ENCODE measurements around the gene ATP6V0A1. TPM values are rescaled to one million over a fixed set of nuclear protein-coding genes. Genes with fewer than 3 reads are reported as not detected.
"Not testable (repeated sequence)": the region's sequence is repeated elsewhere in the genome, so short reads cannot be mapped to it uniquely, and the experiment has no call there.

Gene ATP6V0A1
- total RNA-seq, 1 donor from 2014 or later, result 103 TPM

GRCh38 chr17:42436391-42436790 lies 22.3 kb upstream of the ATP6V0A1 start:
- Mint-ChIP-seq H3K27ac (ENCODE audit: unreplicated experiment) (peak overlapping the region; percentile 90), H3K27me3 (ENCODE audit: unreplicated experiment) (peaks cover 1% of the 10 kb centered on the region), H3K9me3 (ENCODE audit: unreplicated experiment) (no peaks in the 10 kb centered on the region), H3K36me3 (ENCODE audit: low read depth, unreplicated experiment) (no peaks in the 10 kb centered on the region), H3K4me1 (ENCODE audit: unreplicated experiment) (peaks cover 28% of the 10 kb centered on the region), H3K4me3 (ENCODE audit: unreplicated experiment) (no peak overlapping the region)
- TF ChIP-seq, protein P1, sequence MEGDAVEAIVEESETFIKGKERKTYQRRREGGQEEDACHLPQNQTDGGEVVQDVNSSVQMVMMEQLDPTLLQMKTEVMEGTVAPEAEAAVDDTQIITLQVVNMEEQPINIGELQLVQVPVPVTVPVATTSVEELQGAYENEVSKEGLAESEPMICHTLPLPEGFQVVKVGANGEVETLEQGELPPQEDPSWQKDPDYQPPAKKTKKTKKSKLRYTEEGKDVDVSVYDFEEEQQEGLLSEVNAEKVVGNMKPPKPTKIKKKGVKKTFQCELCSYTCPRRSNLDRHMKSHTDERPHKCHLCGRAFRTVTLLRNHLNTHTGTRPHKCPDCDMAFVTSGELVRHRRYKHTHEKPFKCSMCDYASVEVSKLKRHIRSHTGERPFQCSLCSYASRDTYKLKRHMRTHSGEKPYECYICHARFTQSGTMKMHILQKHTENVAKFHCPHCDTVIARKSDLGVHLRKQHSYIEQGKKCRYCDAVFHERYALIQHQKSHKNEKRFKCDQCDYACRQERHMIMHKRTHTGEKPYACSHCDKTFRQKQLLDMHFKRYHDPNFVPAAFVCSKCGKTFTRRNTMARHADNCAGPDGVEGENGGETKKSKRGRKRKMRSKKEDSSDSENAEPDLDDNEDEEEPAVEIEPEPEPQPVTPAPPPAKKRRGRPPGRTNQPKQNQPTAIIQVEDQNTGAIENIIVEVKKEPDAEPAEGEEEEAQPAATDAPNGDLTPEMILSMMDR (IDR thresholded peaks at IDR 0.05; ENCODE audit: unreplicated experiment), result no peak
- DNase-seq (ENCODE audit: low spot score), result no peak

- peaks cover 35% of the 10 kb centered on the region for H3K4me1 Mint-ChIP-seq (ENCODE audit: unreplicated experiment)
- TF ChIP-seq, protein P1 (IDR thresholded peaks at IDR 0.05; ENCODE audit: unreplicated experiment), result peak; percentile 15
- no peak overlapping the region for H3K4me3 Mint-ChIP-seq (ENCODE audit: unreplicated experiment)
- H3K27ac Mint-ChIP-seq (ENCODE audit: unreplicated experiment), result no peak overlapping the region
- no peaks in the 10 kb centered on the region for H3K9me3 Mint-ChIP-seq (ENCODE audit: unreplicated experiment)
- no peaks in the 10 kb centered on the region for H3K36me3 Mint-ChIP-seq (ENCODE audit: low read depth, unreplicated experiment)
- peaks cover 1% of the 10 kb centered on the region for H3K27me3 Mint-ChIP-seq (ENCODE audit: unreplicated experiment)
- no peak for DNase-seq (ENCODE audit: low spot score)
These were observed 19.8 kb upstream of the ATP6V0A1 start for GRCh38 chr17:42438600-42439567.

DNA sequence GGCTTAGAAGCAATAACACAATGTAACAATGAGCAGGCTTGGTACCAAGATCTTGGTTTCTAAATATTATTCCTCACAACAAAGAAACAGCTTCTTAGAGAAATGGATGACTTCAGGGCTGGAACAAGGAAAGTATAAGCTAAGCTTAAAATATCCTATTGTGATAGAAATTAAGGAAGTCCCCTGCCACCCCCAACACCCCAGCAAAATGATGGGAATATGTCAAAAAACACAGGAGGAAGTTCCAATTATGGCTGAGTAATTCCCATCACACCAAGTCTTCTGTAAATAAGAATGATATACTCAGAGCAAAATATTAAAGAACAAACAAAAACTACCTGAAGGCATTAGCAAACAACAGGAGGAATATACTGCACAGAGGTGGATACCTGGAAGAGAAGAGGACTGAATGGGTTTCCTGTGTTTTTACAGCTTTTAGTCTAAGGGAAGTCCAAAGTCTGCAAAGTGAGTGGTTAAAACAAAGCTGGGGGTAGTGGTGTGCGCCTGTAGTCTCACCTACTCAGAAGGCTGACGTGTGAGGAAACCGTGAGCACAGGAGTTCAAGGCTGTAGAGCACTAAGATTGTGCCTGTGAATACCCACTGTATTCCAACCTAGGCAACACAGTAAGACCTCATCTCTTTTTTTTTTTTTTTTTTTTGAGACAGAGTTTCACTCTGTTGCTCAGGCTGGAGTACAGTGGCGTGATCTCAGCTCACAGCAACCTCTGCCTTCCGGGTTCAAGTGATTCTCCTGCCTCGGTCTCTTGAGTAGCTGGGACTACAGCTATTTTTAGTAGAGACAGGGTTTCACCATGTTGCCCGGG lies 17.1 kb upstream of the ATP6V0A1 start:
- Mint-ChIP-seq H3K4me1 (ENCODE audit: unreplicated experiment) (peaks cover 28% of the 10 kb centered on the region), H3K4me3 (ENCODE audit: unreplicated experiment) (no peak overlapping the region), H3K27me3 (ENCODE audit: unreplicated experiment) (peaks cover 1% of the 10 kb centered on the region), H3K27ac (ENCODE audit: unreplicated experiment) (peak overlapping the region; percentile 84), H3K9me3 (ENCODE audit: unreplicated experiment) (no peaks in the 10 kb centered on the region), H3K36me3 (ENCODE audit: low read depth, unreplicated experiment) (no peaks in the 10 kb centered on the region)
- DNase-seq (ENCODE audit: low spot score), result no peak
- TF ChIP-seq, protein P1 (IDR thresholded peaks at IDR 0.05; ENCODE audit: unreplicated experiment), result no peak

- TF ChIP-seq, protein P1 (IDR thresholded peaks at IDR 0.05; ENCODE audit: unreplicated experiment), result no peak
- H3K36me3 Mint-ChIP-seq (ENCODE audit: low read depth, unreplicated experiment), result no peaks in the 10 kb centered on the region
- no peak for DNase-seq (ENCODE audit: low spot score)
- peak overlapping the region; percentile 73 for H3K27ac Mint-ChIP-seq (ENCODE audit: unreplicated experiment)
- H3K9me3 Mint-ChIP-seq (ENCODE audit: unreplicated experiment), result no peaks in the 10 kb centered on the region
- H3K4me1 Mint-ChIP-seq (ENCODE audit: unreplicated experiment), result peaks cover 25% of the 10 kb centered on the region
- H3K4me3 Mint-ChIP-seq (ENCODE audit: unreplicated experiment), result no peak overlapping the region
- H3K27me3 Mint-ChIP-seq (ENCODE audit: unreplicated experiment), result peaks cover 1% of the 10 kb centered on the region
These were observed 16.5 kb upstream of the ATP6V0A1 start for GRCh38 chr17:42442196-42442565.

DNA sequence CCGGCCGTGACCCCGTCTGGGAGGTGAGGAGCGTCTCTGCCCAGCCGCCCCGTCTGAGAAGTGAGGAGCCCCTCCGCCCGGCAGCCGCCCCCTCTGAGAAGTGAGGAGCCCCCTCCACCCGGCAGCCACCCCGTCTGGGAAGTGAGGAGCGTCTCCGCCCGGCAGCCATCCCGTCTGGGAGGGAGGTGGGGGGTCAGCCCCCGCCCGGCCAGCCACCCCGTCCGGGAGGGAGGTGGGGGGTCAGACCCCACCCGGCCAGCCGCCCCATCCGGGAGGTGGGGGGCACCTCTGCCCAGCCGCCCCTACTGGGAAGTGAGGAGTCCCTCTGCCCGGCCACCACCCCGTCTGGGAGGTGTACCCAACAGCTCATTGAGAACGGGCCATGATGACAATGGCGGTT lies 9.5 kb upstream of the ATP6V0A1 start:
- not testable (repeated sequence) for H3K9me3 Mint-ChIP-seq (ENCODE audit: unreplicated experiment)

DNA sequence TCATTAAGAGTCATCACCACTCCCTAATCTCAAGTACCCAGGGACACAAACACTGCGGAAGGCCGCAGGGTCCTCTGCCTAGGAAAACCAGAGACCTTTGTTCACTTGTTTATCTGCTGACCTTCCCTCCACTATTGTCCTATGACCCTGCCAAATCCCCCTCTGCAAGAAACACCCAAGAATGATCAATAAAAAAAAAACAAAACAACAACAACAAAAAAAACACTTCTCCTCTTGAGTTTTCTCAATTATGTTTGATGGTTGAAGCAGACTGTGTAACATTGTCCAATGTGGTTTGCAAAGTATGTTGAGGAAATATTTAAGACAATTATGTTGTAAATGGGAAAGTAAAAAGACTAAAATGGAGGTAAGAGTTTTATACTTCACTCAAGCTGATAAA lies 8.8 kb upstream of the ATP6V0A1 start:
- H3K4me3 Mint-ChIP-seq (ENCODE audit: unreplicated experiment); DNase-seq (ENCODE audit: low spot score); H3K36me3 Mint-ChIP-seq (ENCODE audit: low read depth, unreplicated experiment); H3K9me3 Mint-ChIP-seq (ENCODE audit: unreplicated experiment); H3K4me1 Mint-ChIP-seq (ENCODE audit: unreplicated experiment); H3K27me3 Mint-ChIP-seq (ENCODE audit: unreplicated experiment): not testable (repeated sequence)
- peak overlapping the region; percentile 4 for H3K27ac Mint-ChIP-seq (ENCODE audit: unreplicated experiment)

More for the DNA sequence above, 9.5 kb upstream of the ATP6V0A1 start:
- not testable (repeated sequence) for H3K36me3 Mint-ChIP-seq (ENCODE audit: low read depth, unreplicated experiment); H3K4me3 Mint-ChIP-seq (ENCODE audit: unreplicated experiment); DNase-seq (ENCODE audit: low spot score); H3K27ac Mint-ChIP-seq (ENCODE audit: unreplicated experiment); H3K4me1 Mint-ChIP-seq (ENCODE audit: unreplicated experiment); H3K27me3 Mint-ChIP-seq (ENCODE audit: unreplicated experiment)

DNA sequence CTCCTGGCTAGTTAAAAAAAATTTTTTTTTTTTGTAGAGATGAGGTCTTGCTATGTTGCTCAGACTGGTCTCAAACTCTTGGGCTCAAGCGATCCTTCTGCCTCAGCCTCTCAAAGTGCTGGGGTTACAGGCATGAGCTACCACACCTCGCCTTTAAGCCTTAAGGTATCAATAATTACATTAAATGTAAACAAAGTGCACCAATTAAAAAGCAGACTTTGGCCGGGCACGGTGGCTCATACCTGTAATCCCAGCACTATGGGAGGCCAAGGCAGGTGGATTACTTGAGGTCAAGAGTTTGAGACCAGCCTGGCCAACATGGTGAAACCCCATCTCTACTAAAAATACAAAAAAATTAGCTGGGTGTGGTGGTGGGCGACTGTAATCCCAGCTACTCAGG lies 7.4 kb upstream of the ATP6V0A1 start:
- not testable (repeated sequence) for H3K27me3 Mint-ChIP-seq (ENCODE audit: unreplicated experiment); H3K27ac Mint-ChIP-seq (ENCODE audit: unreplicated experiment); H3K36me3 Mint-ChIP-seq (ENCODE audit: low read depth, unreplicated experiment); H3K4me1 Mint-ChIP-seq (ENCODE audit: unreplicated experiment); H3K4me3 Mint-ChIP-seq (ENCODE audit: unreplicated experiment); DNase-seq (ENCODE audit: low spot score); H3K9me3 Mint-ChIP-seq (ENCODE audit: unreplicated experiment)
